Glomerular endothelial cell (primary cell): ENCODE data around the gene CACYBP. TPM values are rescaled to one million over a fixed set of nuclear protein-coding genes. Genes with fewer than 3 reads are reported as not detected.
"Not testable (repeated sequence)": the region's sequence is repeated elsewhere in the genome, so short reads cannot be mapped to it uniquely, and the experiment has no call there.

Experiments
- DNase-seq: peaks from one replicate; pipeline ENCODE4 v3.0.0-alpha.2; 2011; ENCODE audit warnings: low read depth, low spot score; ENCODE audit errors: extremely low read depth
- total RNA-seq: library from RNA; depleted of rRNA; stranded (reverse); fragments of >200 nt; gene quantifications from 2 replicates; pipeline ENCODE4 v1.2.3, GENCODE V29; 2015

Gene CACYBP
- total RNA-seq, 1 donor from 2014 or later: 76.7 TPM

- DNase-seq: no peak
Measured at GRCh38 chr1:175005085-175005783, 5.5 kb downstream of the CACYBP start.

- no peak for DNase-seq
Measured at GRCh38 chr1:175009532-175009931, 9.8 kb downstream of the CACYBP start.

- no peak for DNase-seq
Measured at GRCh38 chr1:175013445-175013844, 13.7 kb downstream of the CACYBP start.

GRCh38 chr1:175015243-175015642 is 15.5 kb downstream of the CACYBP start:
- DNase-seq: no peak

GRCh38 chr1:175019524-175019923 is 19.8 kb downstream of the CACYBP start:
- DNase-seq: no peak

- peak; percentile 95 for DNase-seq
Measured at GRCh38 chr1:175023043-175023921, 23.5 kb downstream of the CACYBP start, which contains the start of gene MRPS14. Gene MRPS14 (minus strand): TSS chr1:175023425. CDS start chr1:175023408, 17 bp downstream.

GRCh38 chr1:175023922-175024242 is 24.1 kb downstream of the CACYBP start:
- DNase-seq: not testable (repeated sequence)

- no peak for DNase-seq
Measured at GRCh38 chr1:175024773-175025172, 25.0 kb downstream of the CACYBP start.

GRCh38 chr1:175033953-175034352 is 34.2 kb downstream of the CACYBP start:
- no peak for DNase-seq

GRCh38 chr1:175034775-175035174 is 35.0 kb downstream of the CACYBP start:
- no peak for DNase-seq

- no peak for DNase-seq
Measured at GRCh38 chr1:175035865-175036264, 36.1 kb downstream of the CACYBP start.

GRCh38 chr1:175036476-175036875 is 36.7 kb downstream of the CACYBP start:
- DNase-seq: no peak

GRCh38 chr1:175037416-175037815 is 37.7 kb downstream of the CACYBP start:
- DNase-seq: no peak

- no peak for DNase-seq
Measured at GRCh38 chr1:175040324-175040879, 40.7 kb downstream of the CACYBP start.

GRCh38 chr1:175042650-175043049 is 42.9 kb downstream of the CACYBP start:
- no peak for DNase-seq

- DNase-seq: no peak
Measured at GRCh38 chr1:175043824-175044223, 44.1 kb downstream of the CACYBP start.

GRCh38 chr1:175044591-175044990 is 44.8 kb downstream of the CACYBP start:
- not testable (repeated sequence) for DNase-seq

GRCh38 chr1:175045097-175045496 is 45.4 kb downstream of the CACYBP start:
- no peak for DNase-seq

GRCh38 chr1:175045519-175045918 is 45.8 kb downstream of the CACYBP start:
- no peak for DNase-seq

- DNase-seq: no peak
Measured at GRCh38 chr1:175050992-175051391, 51.2 kb downstream of the CACYBP start.

- DNase-seq: no peak
Measured at GRCh38 chr1:175054736-175055135, 55.0 kb downstream of the CACYBP start.
